ENCODE data around the gene PPP6R3.
"Not testable (repeated sequence)": the region's sequence is repeated elsewhere in the genome, so short reads cannot be mapped to it uniquely, and the experiment has no call there.

The PPP6R3 gene

GRCh38 chr11:68598816-68599653 lies 138.5 kb downstream of the PPP6R3 start:
- no peak for DNase-seq

GRCh38 chr11:68601147-68601546 lies 140.6 kb downstream of the PPP6R3 start:
- DNase-seq: no peak

DNA sequence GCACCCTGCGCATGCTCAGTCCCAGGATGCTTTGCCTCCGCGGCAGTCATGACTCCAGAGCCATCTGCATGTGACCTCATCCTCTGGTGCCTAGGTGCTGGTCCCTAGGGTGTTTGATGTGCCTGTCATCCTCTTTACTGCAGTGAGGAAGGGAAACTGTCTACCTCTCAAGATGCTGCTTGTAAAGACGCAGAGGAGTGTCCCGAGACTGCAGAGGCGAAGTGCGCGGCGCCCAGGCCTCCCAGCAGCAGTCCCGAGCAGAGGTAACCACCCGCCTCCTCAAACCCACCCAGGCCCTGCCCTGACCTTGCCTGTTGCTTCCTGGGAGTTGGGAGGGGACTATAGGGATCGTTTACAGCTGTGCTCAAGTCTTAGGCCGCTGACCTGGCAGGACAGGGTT lies 149.2 kb downstream of the PPP6R3 start:
- DNase-seq: no peak

GRCh38 chr11:68610452-68611116 lies 150.0 kb downstream of the PPP6R3 start:
- no peak for DNase-seq

GRCh38 chr11:68615657-68616056 lies 155.1 kb downstream of the PPP6R3 start:
- DNase-seq: no peak

DNA sequence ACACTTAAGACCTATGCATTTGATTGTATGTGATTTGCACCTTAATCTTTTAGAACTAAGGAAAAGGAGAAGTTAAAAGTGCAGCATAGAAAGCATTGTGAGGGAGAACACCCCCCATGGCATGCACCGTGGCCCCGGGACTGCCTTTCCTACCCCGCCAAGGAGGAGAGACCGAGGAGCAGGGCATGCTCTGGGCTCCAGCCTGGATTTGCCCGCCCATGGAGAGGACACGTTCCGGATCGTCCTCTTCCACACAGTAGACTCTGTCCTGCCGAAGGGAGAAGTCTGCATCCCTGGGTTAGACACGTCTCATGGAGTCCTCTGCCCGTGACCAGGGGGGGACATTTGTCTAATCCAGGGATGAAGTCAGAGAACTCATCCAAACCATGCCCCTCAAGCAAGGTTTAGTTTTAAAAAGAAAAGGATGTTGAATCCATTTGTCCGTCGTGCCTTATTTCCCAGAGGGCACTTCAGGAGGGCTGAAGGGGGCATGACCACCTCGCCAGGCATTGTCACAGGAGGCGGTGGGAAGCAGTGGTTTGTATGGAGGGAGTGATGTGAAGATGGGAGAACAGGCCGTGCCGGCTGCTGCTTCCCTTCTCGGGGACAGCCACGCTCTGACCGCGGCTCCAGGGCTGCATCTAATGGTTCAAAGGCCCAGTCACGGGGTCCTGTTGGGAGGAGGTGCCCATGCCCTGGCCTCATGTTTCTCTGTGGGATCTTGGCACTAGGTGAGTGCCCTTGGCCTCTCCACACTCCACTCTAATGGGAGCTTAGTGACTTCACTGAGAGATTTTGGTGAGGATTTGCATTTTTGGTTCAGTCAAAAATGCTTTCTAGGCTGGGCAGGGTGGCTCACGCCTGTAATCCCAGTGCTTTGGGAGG lies 157.6 kb downstream of the PPP6R3 start:
- no peak for DNase-seq

DNA sequence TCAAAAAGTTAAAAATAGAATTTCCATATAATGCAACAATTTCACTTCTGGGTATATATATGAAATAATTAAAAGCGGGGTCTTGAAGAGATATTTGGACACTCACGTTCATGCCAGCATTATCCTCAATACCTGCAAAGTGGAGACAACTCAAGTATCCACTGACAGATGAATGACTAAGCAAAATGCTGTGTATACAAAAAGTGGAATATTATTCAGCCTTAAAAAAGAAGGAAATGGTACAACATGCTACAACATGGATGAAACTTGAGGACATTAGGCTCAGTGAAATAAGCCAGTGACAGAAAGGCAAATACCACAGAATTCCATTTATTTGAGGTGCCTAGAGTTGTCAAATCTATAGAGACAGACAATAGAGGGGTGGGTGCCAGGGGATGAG lies 161.3 kb downstream of the PPP6R3 start:
- DNase-seq: no peak

GRCh38 chr11:68623706-68624105 lies 163.2 kb downstream of the PPP6R3 start:
- not testable (repeated sequence) for DNase-seq

GRCh38 chr11:68625069-68625468 lies 164.5 kb downstream of the PPP6R3 start:
- not testable (repeated sequence) for DNase-seq

GRCh38 chr11:68626236-68626635 lies 165.7 kb downstream of the PPP6R3 start:
- not testable (repeated sequence) for DNase-seq

- not testable (repeated sequence) for DNase-seq
Measured at GRCh38 chr11:68628837-68629236, 168.3 kb downstream of the PPP6R3 start.

- DNase-seq: not testable (repeated sequence)
Measured at GRCh38 chr11:68632375-68632774, 171.8 kb downstream of the PPP6R3 start.

- no peak for DNase-seq
Measured at GRCh38 chr11:68632802-68633201, 172.2 kb downstream of the PPP6R3 start.

GRCh38 chr11:68634606-68635005 lies 174.1 kb downstream of the PPP6R3 start:
- DNase-seq: not testable (repeated sequence)

- not testable (repeated sequence) for DNase-seq
Measured at GRCh38 chr11:68635172-68635571, 174.6 kb downstream of the PPP6R3 start.

GRCh38 chr11:68635883-68636282 lies 175.3 kb downstream of the PPP6R3 start:
- not testable (repeated sequence) for DNase-seq

GRCh38 chr11:68639322-68639721 lies 178.8 kb downstream of the PPP6R3 start:
- DNase-seq: not testable (repeated sequence)

- DNase-seq: no peak
Measured at GRCh38 chr11:68641880-68642279, 181.3 kb downstream of the PPP6R3 start.

DNA sequence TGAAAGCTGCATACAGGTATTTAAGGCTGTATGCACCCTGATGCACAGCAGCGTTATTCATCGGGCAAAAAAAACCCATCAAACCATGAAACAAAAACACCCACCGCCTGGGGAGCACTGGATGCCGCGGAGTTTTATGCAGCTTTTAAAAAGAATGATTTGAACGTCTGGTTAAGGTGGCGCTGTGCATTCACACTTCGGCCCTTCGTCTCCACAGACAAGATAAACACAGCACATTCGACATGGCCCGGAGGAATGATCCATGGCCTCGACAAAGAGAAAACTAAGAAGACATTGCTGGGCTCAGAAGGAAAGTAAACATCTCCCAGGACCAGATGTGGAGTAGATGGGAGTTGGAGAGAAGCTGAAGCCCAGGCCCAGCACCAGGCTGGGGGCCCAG lies 183.0 kb downstream of the PPP6R3 start:
- DNase-seq: peak; percentile 33

GRCh38 chr11:68646832-68647231 lies 186.3 kb downstream of the PPP6R3 start:
- no peak for DNase-seq

GRCh38 chr11:68649851-68650555 lies 189.5 kb downstream of the PPP6R3 start:
- no peak for DNase-seq

GRCh38 chr11:68650801-68651200 lies 190.2 kb downstream of the PPP6R3 start:
- DNase-seq: no peak
